ENCODE measurements around the gene TAGLN2.

The TAGLN2 gene

DNA sequence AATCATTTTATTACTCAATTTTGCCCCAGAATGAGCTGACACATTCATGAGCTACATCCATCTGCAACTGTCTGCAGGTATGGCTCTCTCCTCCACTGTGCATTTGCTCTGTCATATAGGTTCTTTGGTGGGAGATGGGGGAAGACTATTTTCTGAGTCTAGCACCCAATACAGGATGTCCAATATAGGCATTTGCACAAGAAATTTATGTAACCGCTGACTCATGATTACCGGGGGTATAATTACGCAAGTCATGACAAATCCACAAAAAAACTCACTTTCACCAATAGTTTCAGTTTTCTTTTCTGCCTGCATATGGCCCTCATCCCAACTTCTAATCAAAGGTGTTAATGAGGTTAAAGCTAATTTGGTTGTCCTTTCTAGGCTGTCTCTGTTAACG lies 45.3 kb downstream of the TAGLN2 start:
- Histone ChIP-seq H3K9ac (ENCODE audit: low read length) (no peak overlapping the region), H3K4me3 (ENCODE audit: low read length) (no peak overlapping the region), H3K36me3 (ENCODE audit: control insufficient read depth, insufficient read depth, low read length) (no peaks in the 10 kb centered on the region), H3K4me1 (ENCODE audit: control insufficient read depth, insufficient read depth, low read length) (no peaks in the 10 kb centered on the region), H3K27ac (ENCODE audit: low read depth, low read length) (no peak overlapping the region), H3K27me3 (ENCODE audit: control insufficient read depth, insufficient read depth, low read length) (no peaks in the 10 kb centered on the region)

- Histone ChIP-seq H3K4me1 (ENCODE audit: control insufficient read depth, insufficient read depth, low read length) (no peaks in the 10 kb centered on the region), H3K27ac (ENCODE audit: low read depth, low read length) (no peak overlapping the region)
Observed at GRCh38 chr1:159879136-159879535, 46.2 kb downstream of the TAGLN2 start.

GRCh38 chr1:159877695-159878444 lies 47.4 kb downstream of the TAGLN2 start:
- H3K4me1 ChIP-seq (ENCODE audit: control insufficient read depth, insufficient read depth, low read length) = no peaks in the 10 kb centered on the region
- no peaks in the 10 kb centered on the region for H3K27me3 ChIP-seq (ENCODE audit: control insufficient read depth, insufficient read depth, low read length)
- H3K36me3 ChIP-seq (ENCODE audit: control insufficient read depth, insufficient read depth, low read length) = no peaks in the 10 kb centered on the region
- H3K27ac ChIP-seq (ENCODE audit: low read depth, low read length) = no peak overlapping the region
- no peak overlapping the region for H3K4me3 ChIP-seq (ENCODE audit: low read length)
- no peak overlapping the region for H3K9ac ChIP-seq (ENCODE audit: low read length)

More at GRCh38 chr1:159879136-159879535, 46.2 kb downstream of the TAGLN2 start:
- no peaks in the 10 kb centered on the region for H3K27me3 ChIP-seq (ENCODE audit: control insufficient read depth, insufficient read depth, low read length)
- no peak overlapping the region for H3K4me3 ChIP-seq (ENCODE audit: low read length)
- H3K36me3 ChIP-seq (ENCODE audit: control insufficient read depth, insufficient read depth, low read length) = no peaks in the 10 kb centered on the region
- no peak overlapping the region for H3K9ac ChIP-seq (ENCODE audit: low read length)

DNA sequence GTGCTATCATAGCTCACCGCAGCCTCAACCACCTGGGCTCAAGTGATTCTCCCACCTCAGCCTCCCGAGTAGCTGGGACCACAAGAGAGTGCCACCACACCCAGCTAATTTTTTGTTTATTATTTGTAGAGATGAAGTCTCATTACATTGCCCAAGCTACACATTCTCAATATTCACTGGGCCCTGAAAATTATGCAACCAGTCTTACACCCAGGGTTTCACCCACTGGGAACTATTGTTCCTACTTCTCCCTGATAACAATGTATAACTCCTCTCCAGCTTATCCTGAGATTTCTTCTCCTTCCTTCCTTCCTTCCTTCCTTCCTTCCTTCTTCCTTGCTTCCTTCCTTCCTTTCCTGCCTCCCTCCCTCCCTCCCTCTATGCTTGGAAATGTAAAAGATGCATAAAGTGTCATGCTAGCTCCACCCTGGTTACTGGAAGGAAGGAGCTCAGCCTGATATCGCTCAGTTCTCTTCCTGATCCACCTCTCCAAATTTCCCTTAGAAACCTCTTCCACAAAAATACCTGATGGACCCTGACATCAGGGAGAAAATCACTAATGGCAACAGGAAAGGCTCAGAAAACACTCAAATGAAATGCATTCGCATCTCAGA lies 51.7 kb downstream of the TAGLN2 start:
- Histone ChIP-seq H3K9ac (ENCODE audit: low read length) (no peak overlapping the region), H3K36me3 (ENCODE audit: control insufficient read depth, insufficient read depth, low read length) (no peaks in the 10 kb centered on the region), H3K27ac (ENCODE audit: low read depth, low read length) (no peak overlapping the region), H3K4me1 (ENCODE audit: control insufficient read depth, insufficient read depth, low read length) (no peaks in the 10 kb centered on the region), H3K4me3 (ENCODE audit: low read length) (no peak overlapping the region), H3K27me3 (ENCODE audit: control insufficient read depth, insufficient read depth, low read length) (no peaks in the 10 kb centered on the region)

DNA sequence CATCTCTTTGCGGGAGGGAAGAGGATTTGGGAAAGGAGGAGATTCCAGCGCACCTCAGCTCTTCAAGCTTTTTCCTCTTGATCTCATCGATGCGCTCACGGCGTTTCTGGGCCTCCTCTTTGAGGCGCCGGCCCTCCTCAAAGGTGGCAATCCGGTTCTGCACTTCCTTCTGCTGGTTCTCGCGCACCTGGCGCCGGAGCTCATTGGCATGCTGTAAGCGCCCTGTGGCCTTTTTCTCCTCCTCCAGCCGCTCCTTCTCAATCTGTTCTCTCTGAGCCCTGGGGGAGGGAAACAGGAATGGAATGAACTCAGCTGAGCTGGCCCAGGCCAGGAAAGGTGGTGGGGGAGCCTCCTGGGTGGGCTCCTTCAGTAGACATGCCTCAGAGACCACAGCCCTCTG lies 52.4 kb downstream of the TAGLN2 start:
- Histone ChIP-seq H3K27ac (ENCODE audit: low read depth, low read length) (no peak overlapping the region), H3K4me1 (ENCODE audit: control insufficient read depth, insufficient read depth, low read length) (peaks cover 4% of the 10 kb centered on the region), H3K36me3 (ENCODE audit: control insufficient read depth, insufficient read depth, low read length) (no peaks in the 10 kb centered on the region)

GRCh38 chr1:159870704-159871103 lies 54.6 kb downstream of the TAGLN2 start:
- Histone ChIP-seq H3K36me3 (ENCODE audit: control insufficient read depth, insufficient read depth, low read length) (no peaks in the 10 kb centered on the region), H3K9ac (ENCODE audit: low read length) (no peak overlapping the region), H3K4me1 (ENCODE audit: control insufficient read depth, insufficient read depth, low read length) (peaks cover 7% of the 10 kb centered on the region), H3K27me3 (ENCODE audit: control insufficient read depth, insufficient read depth, low read length) (no peaks in the 10 kb centered on the region), H3K27ac (ENCODE audit: low read depth, low read length) (no peak overlapping the region), H3K4me3 (ENCODE audit: low read length) (no peak overlapping the region)

More for the DNA sequence above, 52.4 kb downstream of the TAGLN2 start:
- no peaks in the 10 kb centered on the region for H3K27me3 ChIP-seq (ENCODE audit: control insufficient read depth, insufficient read depth, low read length)
- no peak overlapping the region for H3K4me3 ChIP-seq (ENCODE audit: low read length)
- H3K9ac ChIP-seq (ENCODE audit: low read length) = no peak overlapping the region

GRCh38 chr1:159869607-159870006 lies 55.7 kb downstream of the TAGLN2 start:
- Histone ChIP-seq H3K36me3 (ENCODE audit: control insufficient read depth, insufficient read depth, low read length) (no peaks in the 10 kb centered on the region), H3K27ac (ENCODE audit: low read depth, low read length) (no peak overlapping the region), H3K4me3 (ENCODE audit: low read length) (no peak overlapping the region), H3K27me3 (ENCODE audit: control insufficient read depth, insufficient read depth, low read length) (no peaks in the 10 kb centered on the region), H3K4me1 (ENCODE audit: control insufficient read depth, insufficient read depth, low read length) (peaks cover 7% of the 10 kb centered on the region), H3K9ac (ENCODE audit: low read length) (no peak overlapping the region)

- Histone ChIP-seq H3K27me3 (ENCODE audit: control insufficient read depth, insufficient read depth, low read length) (no peaks in the 10 kb centered on the region), H3K4me1 (ENCODE audit: control insufficient read depth, insufficient read depth, low read length) (peaks cover 7% of the 10 kb centered on the region), H3K4me3 (ENCODE audit: low read length) (no peak overlapping the region), H3K27ac (ENCODE audit: low read depth, low read length) (no peak overlapping the region), H3K9ac (ENCODE audit: low read length) (no peak overlapping the region), H3K36me3 (ENCODE audit: control insufficient read depth, insufficient read depth, low read length) (no peaks in the 10 kb centered on the region)
Observed at GRCh38 chr1:159869173-159869572, 56.1 kb downstream of the TAGLN2 start.

DNA sequence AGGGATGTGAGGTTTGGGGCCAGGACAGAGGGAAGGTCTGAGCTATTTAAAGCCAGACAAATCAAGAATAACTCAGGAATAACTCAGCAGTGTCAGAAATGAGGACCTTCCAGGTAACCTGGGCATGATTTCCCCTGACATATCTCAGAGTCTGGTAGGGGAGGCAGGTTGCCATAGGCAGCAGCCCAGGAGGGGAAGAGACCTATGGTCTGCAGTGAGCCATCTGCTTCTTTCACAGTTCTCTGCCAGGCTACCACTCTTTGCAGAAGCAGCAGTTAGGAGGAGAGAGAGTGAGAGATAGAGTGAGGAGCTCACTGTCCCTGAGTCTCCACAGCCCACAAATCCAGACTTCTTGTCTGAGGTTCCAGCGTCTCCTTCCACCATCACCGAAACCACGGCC lies 56.5 kb downstream of the TAGLN2 start:
- H3K4me1 ChIP-seq (ENCODE audit: control insufficient read depth, insufficient read depth, low read length) = peaks cover 7% of the 10 kb centered on the region
- no peak overlapping the region for H3K9ac ChIP-seq (ENCODE audit: low read length)
- H3K27ac ChIP-seq (ENCODE audit: low read depth, low read length) = no peak overlapping the region

More for the DNA sequence above, 56.5 kb downstream of the TAGLN2 start:
- no peaks in the 10 kb centered on the region for H3K27me3 ChIP-seq (ENCODE audit: control insufficient read depth, insufficient read depth, low read length)
- no peak overlapping the region for H3K4me3 ChIP-seq (ENCODE audit: low read length)
- H3K36me3 ChIP-seq (ENCODE audit: control insufficient read depth, insufficient read depth, low read length) = no peaks in the 10 kb centered on the region

Measured in rectal smooth muscle tissue (tissue), 1 donor.